Measurements from ENCODE around the gene CC2D1B. TPM values are rescaled to one million over a fixed set of nuclear protein-coding genes. Genes with fewer than 3 reads are reported as not detected.
"Not testable (repeated sequence)": the region's sequence is repeated elsewhere in the genome, so short reads cannot be mapped to it uniquely, and the experiment has no call there.

CC2D1B gene, protein sequence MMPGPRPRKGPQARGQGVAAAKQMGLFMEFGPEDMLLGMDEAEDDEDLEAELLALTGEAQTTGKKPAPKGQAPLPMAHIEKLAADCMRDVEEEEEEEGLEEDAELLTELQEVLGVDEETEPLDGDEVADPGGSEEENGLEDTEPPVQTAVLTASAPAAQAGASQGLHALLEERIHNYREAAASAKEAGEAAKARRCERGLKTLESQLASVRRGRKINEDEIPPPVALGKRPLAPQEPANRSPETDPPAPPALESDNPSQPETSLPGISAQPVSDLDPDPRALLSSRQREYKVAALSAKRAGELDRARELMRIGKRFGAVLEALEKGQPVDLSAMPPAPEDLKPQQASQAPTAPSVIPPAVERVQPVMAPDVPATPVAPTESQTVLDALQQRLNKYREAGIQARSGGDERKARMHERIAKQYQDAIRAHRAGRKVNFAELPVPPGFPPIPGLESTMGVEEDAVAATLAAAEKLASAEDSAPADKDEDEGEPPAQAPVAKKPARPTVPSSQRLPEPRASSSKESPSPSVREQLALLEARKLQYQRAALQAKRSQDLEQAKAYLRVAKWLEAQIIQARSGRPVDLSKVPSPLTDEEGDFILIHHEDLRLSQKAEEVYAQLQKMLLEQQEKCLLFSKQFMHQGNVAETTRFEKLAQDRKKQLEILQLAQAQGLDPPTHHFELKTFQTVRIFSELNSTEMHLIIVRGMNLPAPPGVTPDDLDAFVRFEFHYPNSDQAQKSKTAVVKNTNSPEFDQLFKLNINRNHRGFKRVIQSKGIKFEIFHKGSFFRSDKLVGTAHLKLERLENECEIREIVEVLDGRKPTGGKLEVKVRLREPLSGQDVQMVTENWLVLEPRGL
- 13.0 TPM for total RNA-seq
- long read RNA-seq, transcript CC2D1B-201 (25 exons, 3,377 nt) = major isoform, 5 of 22 reads
- long read RNA-seq, partial matches to known transcripts = 11 of 22 reads
- long read RNA-seq, other reads (novel, unspliced or antisense) = 6 of 22 reads

DNA sequence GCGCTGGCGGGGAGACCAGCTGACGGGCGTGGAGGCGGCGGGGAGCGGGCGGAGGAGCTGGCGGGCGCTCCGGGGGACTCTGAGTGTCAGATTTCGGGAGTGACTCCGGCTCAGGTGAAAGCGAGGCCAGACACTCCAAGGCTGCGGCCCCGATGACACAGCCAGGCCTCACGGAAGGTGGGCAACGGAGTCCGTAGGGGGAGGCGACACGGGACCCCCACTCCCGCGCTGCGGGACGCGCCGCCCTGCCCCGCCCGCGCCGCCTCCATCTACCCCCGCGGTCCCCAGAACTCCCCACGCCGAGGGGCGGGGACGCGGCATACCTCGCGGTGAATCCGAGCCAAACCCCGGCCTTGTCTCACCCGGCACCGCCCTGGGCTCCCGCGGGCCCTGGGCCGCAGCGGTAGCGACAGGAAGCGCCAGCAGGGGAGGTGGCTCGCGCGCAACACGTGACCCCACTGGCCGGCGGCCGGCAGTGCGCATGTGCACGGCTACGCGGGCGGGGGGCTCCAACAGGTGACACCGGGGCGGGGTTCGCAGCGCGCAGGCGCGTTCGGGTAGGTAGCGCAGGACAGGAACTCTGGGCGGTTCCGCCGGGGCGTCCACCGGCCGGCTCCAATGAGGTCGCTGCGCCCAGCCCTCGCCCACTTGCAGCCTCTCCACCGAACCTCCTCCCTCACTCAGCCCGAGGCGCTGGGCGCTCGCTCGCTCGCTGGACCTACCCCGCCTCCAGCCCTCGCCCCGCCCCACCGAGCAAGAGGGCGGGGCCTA is at the start of gene CC2D1B:
Gene CC2D1B (minus strand): TSS at position 460 of the 771 bp plus-strand sequence. CDS start 1,585 bp downstream, outside the sequence.
- intact Hi-C loops (cut with micrococcal nuclease) = no loop called here
- DNase-seq (peak; percentile 99), ATAC-seq (peak; percentile 94)

DNA sequence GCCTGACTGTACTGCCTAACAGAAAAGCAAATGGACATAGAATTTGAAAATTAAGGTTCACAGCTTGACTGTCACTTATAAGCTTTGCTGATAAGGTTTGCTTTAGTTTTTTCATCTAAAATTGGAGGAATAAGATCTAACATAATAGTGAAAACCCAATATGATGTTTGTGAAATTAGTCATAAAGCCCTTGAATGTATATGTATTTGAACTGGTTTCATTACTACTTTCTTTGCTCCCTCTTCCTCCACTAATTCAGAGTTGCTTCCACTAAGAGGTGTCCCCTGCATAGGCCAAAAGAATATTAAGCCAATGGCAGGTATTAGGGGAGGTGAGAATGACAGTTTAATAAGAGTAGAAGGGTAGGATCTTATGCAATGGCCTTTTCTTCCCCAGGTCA is 48.9 kb upstream of the CC2D1B start:
- intact Hi-C loops (cut with micrococcal nuclease) = no loop called here
- no peak for DNase-seq
- ATAC-seq = no peak

DNA sequence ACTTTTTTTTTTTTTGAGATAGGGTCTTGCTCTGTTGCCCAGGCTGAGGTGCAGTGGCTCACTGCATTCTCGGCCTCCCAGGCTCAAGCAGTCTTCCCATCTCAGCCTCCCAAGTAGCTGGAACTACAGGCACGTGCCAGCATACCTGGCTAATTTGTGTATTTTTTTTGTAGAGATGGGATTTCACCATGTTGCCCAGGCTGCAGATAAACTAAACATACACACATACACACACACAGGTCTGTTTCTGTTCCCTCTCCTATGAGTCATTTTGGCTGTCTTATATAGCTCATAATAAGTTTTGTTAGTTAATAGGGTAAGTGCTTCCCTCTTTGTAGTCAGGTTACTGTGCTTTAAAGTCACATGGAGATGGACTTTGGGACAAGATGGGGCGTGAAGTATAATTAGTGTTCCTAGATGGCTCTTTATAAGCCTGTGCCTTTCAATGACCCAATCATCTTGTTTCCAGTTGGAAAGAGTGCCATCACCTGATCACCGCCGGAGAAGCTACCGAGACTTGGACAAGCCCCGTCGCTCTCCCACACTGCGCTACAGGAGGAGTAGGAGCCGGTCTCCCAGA is 47.5 kb upstream of the CC2D1B start:
- intact Hi-C loops (cut with micrococcal nuclease) = no loop called here
- ATAC-seq = no peak

DNA sequence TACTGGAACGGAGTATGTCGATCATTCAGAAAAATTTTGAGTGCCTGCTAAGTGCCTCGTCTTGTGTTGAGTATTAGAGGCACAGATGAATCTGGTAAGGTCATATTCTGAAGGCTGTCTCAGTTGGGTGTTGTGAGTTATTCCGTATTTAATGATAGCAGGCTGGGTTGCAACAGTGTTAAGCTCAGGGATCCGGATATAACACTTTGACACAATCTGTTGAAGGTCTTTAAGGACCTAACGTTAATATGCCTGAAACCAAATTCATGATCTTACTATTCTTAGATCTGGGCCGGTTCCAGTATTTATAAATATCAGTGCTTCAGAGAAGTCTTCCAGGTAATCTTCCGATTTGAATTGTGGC is 39.0 kb upstream of the CC2D1B start:
- intact Hi-C loops (cut with micrococcal nuclease) = no loop called here
- DNase-seq (no peak), ATAC-seq (peak; percentile 2)

More for the DNA sequence above, 47.5 kb upstream of the CC2D1B start:
- DNase-seq = no peak

DNA sequence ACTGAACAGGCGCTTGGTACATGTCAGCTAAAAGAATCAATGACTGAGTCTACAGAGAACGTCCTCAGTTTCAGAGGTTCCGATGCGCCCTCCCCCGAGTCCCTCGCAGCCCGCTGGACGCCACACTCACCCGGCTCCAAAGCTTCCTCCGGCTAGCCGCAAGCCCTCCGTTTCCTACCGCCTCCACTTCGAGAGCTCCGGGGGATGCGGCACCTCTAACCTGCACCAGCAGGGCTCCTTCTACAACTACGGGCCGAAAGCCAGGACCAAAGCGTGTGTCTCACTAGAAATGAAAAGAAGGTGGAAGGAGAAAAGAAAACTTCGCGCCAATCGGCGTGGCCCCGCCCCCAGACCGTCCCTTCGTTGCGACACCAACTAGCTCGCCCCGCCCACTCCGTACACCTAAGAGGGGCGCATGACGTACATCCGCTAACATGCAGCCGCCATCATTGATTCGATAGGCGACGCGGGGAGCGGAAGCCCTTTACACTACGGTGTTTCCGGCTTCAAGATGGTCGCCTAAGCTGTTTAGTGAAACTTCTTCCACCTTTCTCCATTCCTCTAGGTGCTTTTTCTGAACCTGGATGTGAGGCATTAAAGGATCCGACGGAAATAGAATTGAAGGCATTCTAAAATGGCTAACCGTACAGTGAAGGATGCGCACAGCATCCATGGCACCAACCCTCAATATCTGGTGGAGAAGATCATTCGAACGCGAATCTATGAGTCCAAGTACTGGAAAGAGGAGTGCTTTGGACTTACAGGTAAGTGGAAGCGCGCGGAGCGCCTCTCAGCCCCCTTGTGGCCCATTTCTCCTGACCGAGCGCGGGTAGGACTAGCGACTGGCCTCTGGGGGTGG is 38.3 kb upstream of the CC2D1B start, which contains the start of the genes ORC1 and PRPF38A:
Gene ORC1 (minus strand): TSS at position 308 of the 859 bp plus-strand sequence. CDS start 2,200 bp downstream, outside the sequence.
Gene PRPF38A (plus strand): TSS at position 487 of the 859 bp plus-strand sequence. CDS start 148 bp downstream, at position 635.
- DNase-seq (peak; percentile 98), ATAC-seq (peak; percentile 100)
- intact Hi-C loops (cut with micrococcal nuclease) = no loop called here

DNA sequence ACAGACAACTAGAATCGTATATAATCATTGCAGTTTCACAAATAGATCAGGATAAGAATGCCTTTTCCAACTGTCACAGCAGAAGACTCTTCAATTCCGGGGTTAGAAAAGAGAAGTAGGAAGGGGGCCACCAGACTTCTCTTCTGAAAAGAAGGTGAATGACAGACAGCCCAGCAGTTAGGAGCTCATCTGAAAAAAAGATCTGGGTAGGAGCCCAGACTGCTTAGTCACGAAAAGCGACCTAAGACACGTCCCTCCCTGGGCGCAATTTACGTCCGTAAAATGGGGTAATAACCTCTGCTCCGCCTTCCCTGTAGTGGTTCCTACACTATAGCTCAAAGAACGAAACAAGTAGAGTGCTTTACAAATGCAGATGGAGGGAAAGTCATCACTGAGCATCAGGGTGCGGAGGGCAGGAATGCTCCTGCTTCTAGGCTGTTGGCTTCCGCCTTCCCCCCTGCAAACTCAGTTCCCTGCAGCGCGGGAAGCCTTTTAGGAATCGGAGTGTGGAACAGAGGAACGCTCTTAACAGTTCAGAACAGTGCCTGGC is 37.6 kb upstream of the CC2D1B start:
- intact Hi-C loops (cut with micrococcal nuclease) = no loop called here
- DNase-seq (no peak), ATAC-seq (no peak)

DNA sequence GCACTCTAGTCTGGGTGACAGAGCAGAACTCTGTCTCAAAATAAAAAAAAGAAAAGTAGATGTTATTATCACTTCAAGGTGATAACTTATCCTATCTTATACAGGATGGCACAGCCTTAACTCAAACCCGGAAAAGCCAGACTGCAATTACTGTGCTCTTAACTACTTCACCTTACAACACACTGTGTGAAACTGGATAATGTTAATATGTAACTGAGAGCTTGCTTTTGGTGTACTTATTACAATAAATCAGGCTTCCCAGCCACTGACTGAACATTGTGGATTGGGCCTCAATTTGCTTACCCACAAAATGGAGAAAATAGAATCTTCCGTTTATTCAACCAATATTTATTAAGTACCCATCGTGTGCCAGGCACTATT is 36.8 kb upstream of the CC2D1B start:
- intact Hi-C loops (cut with micrococcal nuclease) = no loop called here
- no peak for DNase-seq
- no peak for ATAC-seq

DNA sequence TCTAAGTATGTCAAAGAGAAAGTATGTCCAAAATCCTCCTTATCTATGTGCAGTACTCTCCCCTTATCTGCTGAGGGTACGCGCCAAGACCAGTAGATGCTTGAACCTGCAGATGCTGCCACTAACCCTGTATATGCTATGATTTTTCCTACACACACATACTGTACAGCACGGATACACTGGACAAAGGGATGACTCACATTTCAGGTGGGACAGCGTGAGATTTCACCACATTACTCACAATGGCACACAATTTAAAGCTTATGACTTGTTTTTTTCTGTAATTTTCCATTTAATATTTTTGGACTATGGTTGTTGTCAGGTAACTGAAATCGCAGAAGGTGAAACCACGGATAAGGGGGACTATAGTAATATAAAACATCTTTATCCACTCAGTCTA is 34.1 kb upstream of the CC2D1B start:
- no peak for DNase-seq
- intact Hi-C loops (cut with micrococcal nuclease) = no loop called here
- ATAC-seq = no peak

DNA sequence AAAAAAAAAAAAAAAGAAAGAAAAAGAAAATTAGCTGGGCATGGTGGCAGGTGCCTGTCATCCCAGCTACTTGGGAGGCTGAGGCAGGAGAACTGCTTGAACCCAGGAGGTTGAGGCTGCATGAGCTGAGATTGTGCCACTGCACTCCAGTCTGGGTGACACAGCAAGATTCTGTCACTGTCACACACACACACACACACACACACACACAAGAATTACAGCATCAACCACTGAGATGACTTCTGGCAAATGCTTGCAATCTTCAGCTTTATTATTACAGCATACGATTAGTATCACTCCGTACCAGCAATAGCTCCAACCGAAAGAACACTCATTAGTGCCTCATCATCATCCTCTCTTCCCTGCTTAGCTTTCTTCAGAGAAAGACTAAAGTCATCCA is 33.6 kb upstream of the CC2D1B start:
- intact Hi-C loops (cut with micrococcal nuclease) = no loop called here
- no peak for ATAC-seq
- no peak for DNase-seq

DNA sequence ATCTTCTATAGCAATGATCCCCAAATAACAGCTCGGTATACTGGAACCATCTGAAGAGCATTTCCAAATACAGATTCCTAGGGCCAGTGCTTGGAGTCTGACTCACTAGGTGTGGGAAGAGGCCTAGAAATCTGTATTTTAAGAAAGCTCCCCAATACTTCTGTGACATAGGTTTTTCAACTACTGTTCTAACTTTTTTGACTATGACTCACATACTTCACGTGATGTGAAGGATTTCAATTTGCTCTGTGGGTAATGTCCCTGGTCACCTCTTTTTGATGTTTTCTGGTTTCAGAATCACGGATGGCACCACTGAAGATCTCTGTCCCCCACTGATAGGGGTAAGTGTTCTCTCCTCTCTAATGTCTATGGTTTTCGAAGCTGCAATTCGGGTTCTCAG is 27.2 kb upstream of the CC2D1B start:
- intact Hi-C loops (cut with micrococcal nuclease) = no loop called here
- DNase-seq (no peak), ATAC-seq (no peak)

DNA sequence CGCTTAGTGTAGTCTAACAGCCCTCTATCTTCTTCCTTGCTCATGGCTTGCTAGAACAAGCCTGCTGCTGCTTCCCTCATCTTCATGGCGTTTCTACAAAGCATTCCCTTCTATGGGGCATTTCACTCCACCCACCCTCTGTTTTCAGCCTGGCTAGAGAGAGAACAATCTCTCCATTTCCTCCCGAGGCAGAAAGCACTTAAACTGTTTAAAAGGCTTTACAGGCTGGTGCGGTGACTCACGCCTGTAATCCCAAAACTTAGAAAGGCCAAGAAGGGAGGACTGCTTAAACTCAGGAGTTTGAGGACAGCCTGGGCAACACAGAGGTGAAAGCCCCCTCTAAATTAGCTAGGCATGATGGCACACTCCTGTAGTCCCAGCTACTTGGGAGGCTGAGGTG is 20.5 kb upstream of the CC2D1B start:
- DNase-seq = no peak
- ATAC-seq = no peak
- intact Hi-C loops (cut with micrococcal nuclease) = no loop called here

DNA sequence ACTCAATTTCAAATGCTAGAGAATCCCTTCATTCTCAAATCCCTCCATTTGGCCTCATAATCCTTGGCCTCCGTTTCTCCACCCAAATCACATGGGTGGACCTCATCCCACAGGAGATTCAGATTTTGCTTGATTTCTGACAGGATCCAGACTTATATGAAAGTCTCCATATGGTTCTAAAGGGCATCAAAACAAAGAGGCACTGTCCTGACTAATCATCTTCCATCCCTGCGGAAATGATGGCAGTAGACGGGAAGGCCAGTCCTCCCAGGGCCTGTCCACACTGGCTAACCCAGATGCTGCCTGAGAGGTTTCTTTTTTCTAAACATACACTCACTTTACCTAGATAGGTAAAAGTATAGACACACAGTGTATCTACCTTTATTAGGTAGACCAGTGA is 19.4 kb upstream of the CC2D1B start:
- no peak for ATAC-seq
- intact Hi-C loops (cut with micrococcal nuclease) = no loop called here
- no peak for DNase-seq

DNA sequence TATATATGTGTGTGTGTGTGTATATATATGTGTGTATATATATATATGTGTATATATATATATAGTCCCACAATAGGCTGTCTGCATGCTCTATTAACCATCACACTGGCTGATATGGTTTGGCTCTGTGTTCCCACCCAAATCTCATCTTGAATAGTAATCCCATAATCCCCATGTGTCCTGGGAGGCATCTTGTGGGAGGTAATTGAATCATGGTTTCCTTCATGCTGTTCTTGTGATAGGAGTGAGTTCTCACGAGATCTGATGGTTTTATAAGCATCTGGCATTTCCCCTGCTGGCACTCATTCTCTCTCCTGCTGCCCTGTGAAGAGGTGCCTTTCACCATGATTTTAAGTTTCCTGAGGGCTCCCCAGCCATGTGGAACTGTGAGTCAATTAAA is 3.8 kb upstream of the CC2D1B start:
- ATAC-seq; intact Hi-C loops (cut with micrococcal nuclease); DNase-seq: not testable (repeated sequence)

DNA sequence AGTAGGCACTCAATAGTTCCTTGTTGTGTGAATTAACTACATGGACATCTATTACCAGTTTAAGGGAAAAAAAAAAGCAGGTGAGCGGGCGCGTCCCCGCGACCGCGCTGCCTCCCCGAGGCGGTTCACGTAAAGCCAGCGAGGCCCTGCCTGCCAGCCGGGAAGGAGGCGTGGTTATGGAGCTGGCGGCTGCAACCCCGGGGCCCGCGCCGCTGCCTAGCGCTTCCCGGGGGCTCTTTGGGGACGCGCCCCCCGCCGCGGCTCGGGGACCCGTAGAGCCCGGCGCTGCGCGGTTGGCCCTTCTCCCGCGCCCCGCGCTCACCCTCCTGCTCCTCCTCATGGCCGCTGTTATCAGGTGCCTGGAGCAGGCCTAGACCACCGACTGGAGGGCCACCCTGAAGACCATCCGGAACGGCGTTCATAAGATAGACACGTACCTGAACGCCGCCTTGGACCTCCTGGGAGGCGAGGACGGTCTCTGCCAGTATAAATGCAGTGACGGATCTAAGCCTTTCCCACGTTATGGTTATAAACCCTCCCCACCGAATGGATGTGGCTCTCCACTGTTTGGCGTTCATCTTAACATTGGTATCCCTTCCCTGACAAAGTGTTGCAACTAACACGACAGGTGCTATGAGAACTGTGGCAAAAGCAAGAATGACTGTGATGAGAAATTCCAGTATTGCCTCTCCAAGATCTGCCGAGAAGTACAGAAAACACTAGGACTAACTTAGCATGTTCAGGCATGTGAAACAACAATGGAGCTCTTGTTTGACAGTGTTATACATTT is 2.6 kb upstream of the CC2D1B start:
- intact Hi-C loops (cut with micrococcal nuclease) = no loop called here
- DNase-seq (peak; percentile 67), ATAC-seq (no peak)

DNA sequence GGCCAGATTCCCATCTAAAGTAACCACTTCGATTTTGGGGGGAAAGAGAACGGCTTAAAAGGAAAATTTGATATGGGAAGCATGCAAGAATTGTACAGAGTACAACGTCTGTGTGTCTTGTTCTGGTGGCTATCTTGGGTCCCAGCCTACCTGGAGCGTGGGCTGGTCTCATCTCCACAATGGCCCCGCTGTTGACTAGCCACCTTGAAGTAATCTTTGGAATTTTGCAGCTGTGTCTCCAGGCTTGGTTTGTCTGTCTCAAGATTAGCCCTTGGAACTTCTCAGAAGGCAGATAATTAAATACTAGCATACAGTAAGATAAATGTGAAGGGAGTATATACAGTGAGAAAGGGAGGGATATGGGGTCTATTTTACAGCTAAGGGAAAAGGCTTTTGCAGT is 1.3 kb upstream of the CC2D1B start:
- ATAC-seq (no peak), DNase-seq (no peak)
- intact Hi-C loops (cut with micrococcal nuclease) = no loop called here

DNA sequence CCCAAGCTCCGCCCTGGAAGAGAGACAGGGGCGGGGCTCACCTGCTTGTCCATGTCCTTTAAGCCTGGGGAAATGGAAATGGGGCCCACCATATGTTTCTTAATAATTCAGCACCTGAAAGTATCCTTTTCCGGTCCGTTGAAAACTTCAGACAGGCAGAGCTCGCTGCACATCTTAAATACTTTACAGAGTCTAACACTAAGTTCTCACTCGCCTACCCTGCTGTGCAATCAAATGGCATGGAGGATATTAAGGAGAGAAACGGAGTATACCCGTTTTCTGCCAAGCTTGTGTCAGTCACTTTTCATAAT is 467 bp upstream of the CC2D1B start:
- intact Hi-C loops (cut with micrococcal nuclease) = no loop called here

DNA sequence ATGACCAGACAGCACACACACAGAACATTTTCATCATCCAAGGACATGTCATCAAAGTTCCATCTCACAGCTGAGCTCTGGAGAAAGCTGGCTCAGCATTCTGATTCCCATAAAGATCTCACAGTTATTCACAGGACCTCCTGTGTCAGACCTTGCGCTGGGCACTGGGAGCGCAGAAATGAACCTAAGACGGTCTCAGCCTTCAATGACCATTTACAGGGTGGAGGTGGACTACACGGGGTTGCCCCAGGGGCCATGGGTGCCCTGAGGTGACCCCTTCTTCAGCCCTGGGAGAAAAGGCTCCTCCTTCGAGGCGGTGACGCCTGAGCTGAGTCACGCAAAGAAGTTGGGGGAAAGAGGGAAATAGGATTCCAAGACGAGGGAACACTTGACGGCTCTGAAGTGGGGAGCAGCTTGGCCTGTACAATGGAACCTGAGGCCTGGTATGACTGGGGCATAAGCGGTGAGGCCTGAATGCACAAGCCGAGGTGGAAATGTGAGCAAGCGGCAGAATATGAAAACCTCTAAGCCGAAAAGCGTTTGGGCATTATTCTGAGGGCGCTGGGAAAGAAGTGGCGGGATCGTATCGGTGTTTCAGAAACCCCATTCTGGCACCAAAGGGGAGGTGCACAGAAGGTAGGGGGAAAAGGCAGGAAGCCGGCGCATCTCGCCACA is 797 bp downstream of the CC2D1B start:
- ATAC-seq = peak; percentile 9
- DNase-seq = peak; percentile 57
- intact Hi-C loops (cut with micrococcal nuclease) = no loop called here

More for the DNA sequence above, 467 bp upstream of the CC2D1B start:
- ATAC-seq (no peak), DNase-seq (no peak)
